Uterus (tissue), 2 donors: ENCODE results near the gene FGF14.

ENCODE experiments used
- CTCF ChIP-seq, 4 experiments: fragments of 200-600 bp in 2 of 4; fragments of 450-650 bp in 2 of 4; sonication (generic) in 2 of 4; IDR thresholded peaks; one replicate each; pipeline ENCODE4 v1.5.1; 2016 to 2019; ENCODE audit warnings: antibody characterized with exemption in 4 of 4, mild to moderate bottlenecking in 2 of 4, moderate library complexity in 1 of 4
- POLR2A ChIP-seq, 2 donors: fragments of 450-650 bp; IDR thresholded peaks; one replicate each; pipeline ENCODE4 v1.6.1; 2016; ENCODE audit warnings: antibody characterized with exemption in 2 of 2, mild to moderate bottlenecking in 1 of 2, moderate library complexity in 1 of 2

GRCh38 chr13:101775267-101775666 is 626.6 kb downstream of the FGF14 start:
- TF ChIP-seq CTCF (IDR thresholded peaks at IDR 0.05), result no peak
- no peak for TF ChIP-seq POLR2A (IDR thresholded peaks at IDR 0.05)
